Keratinocyte (primary cell): Measurements from ENCODE around the gene SEZ6.

Experiments
- CTCF ChIP-seq, 3 experiments: IDR thresholded peaks in 1 of 3; conservative IDR thresholded peaks in 1 of 3; optimal IDR thresholded peaks in 1 of 3; 2 replicates in 2 of 3; 3 replicates in 1 of 3; pipeline versions ENCODE3 to v1.5.1; 2011; ENCODE audit warnings: low read length in 3 of 3, mild to moderate bottlenecking in 3 of 3, moderate library complexity in 2 of 3, control low read depth in 1 of 3, inconsistent platforms in 1 of 3; ENCODE audit not compliant: insufficient read depth in 2 of 3; ENCODE audit errors: extremely low read depth in 1 of 3
- EZH2 ChIP-seq: IDR thresholded peaks from one replicate; pipeline ENCODE4 v1.6.1; 2012; ENCODE audit warnings: inconsistent platforms, mild to moderate bottlenecking, low read length, moderate library complexity

GRCh38 chr17:28908640-28909167 is 97.1 kb downstream of the SEZ6 start:
- no peak for TF ChIP-seq CTCF (optimal IDR thresholded peaks at IDR 0.05 in 1 of 3, IDR thresholded peaks at IDR 0.05 in 1 of 3, conservative IDR thresholded peaks at IDR 0.05 in 1 of 3; ENCODE audit: extremely low read depth in 1 of 3, insufficient read depth in 2 of 3, low read length in 3 of 3)
- no peak for TF ChIP-seq EZH2
